Esophagus muscularis mucosa (tissue), 4 donors: Measurements from ENCODE around the gene RNU5D-1. TPM values are rescaled to one million over a fixed set of nuclear protein-coding genes. Genes with fewer than 3 reads are reported as not detected.

ENCODE experiments used
- DNase-seq: peaks from one replicate; pipeline ENCODE4 v3.0.0-alpha.2; 2017; ENCODE audit errors: extremely low spot score
- H3K27ac ChIP-seq, 4 donors: fragments of 200-600 bp; sonication (generic); replicated peaks in 1 of 4; 1 replicate in 3 of 4; 2 replicates in 1 of 4; pipeline ENCODE4 v1.5.1; 2016 to 2019; ENCODE audit warnings: mild to moderate bottlenecking in 1 of 4
- H3K27me3 ChIP-seq, 4 donors: fragments of 200-600 bp; sonication (generic); one replicate each; pipeline versions ENCODE4 v1.5.1 to v1.6.0; 2016 to 2019
- H3K36me3 ChIP-seq, 4 donors: fragments of 200-600 bp; sonication (generic); one replicate each; pipeline ENCODE4 v1.5.1; 2016 to 2019
- H3K4me1 ChIP-seq, 4 donors: fragments of 200-600 bp; sonication (generic); one replicate each; pipeline ENCODE4 v1.5.1; 2016 to 2019
- H3K4me3 ChIP-seq, 4 donors: fragments of 200-600 bp; sonication (generic); 1 replicate in 2 of 4; 2 replicates in 2 of 4; pipeline ENCODE4 v1.5.1; 2016 to 2019; ENCODE audit warnings: mild to moderate bottlenecking in 4 of 4, moderate library complexity in 1 of 4
- H3K9me3 ChIP-seq, 4 donors: fragments of 200-600 bp; sonication (generic); 1 replicate in 3 of 4; 2 replicates in 1 of 4; pipeline ENCODE4 v1.5.1; 2016 to 2019
- CTCF ChIP-seq, 3 experiments: fragments of 200-600 bp in 2 of 3; fragments of 450-650 bp in 1 of 3; sonication (generic) in 2 of 3; IDR thresholded peaks; one replicate each; pipeline ENCODE4 v1.5.1; 2017 to 2019; ENCODE audit warnings: antibody characterized with exemption in 3 of 3, mild to moderate bottlenecking in 2 of 3, moderate library complexity in 1 of 3
- EP300 ChIP-seq: sonication (generic); formaldehyde crosslinking; IDR thresholded peaks from one replicate; pipeline ENCODE4 v1.6.1; 2017; ENCODE audit warnings: antibody characterized with exemption
- POLR2A ChIP-seq: fragments of 450-650 bp; IDR thresholded peaks from one replicate; pipeline ENCODE4 v1.6.1; 2017; ENCODE audit warnings: antibody characterized with exemption, moderate library complexity, mild to moderate bottlenecking, low read depth
- POLR2AphosphoS5 ChIP-seq, 2 donors: sonication (generic); formaldehyde crosslinking; IDR thresholded peaks; one replicate each; pipeline ENCODE4 v1.6.1; 2017; ENCODE audit warnings: antibody characterized with exemption in 2 of 2
- WGBS: methylation state at CpG from one replicate; pipeline ENCODE4 v1.1.5; 2018; 5-methylcytosine and 5-hydroxymethylcytosine counted together
- intact Hi-C: fragments of 100-400 bp; cut with DNase I; formaldehyde crosslinking; loops from one replicate; pipeline ENCODE4 v1.15.1; 2023
- total RNA-seq, 4 donors: library from RNA; depleted of rRNA; stranded (reverse); fragments of >200 nt; gene quantifications; one replicate each; pipeline versions ENCODE4 v1.1.0 to v1.2.1, GENCODE V29; 2016

The RNU5D-1 gene
- total RNA-seq, 4 donors from 2014 or later: not detected

- WGBS: 85% methylated on average over 9 of the region's 9 CpGs
- no peak for TF ChIP-seq EP300
- TF ChIP-seq POLR2A: no peak
- TF ChIP-seq CTCF (IDR thresholded peaks at IDR 0.05): no peak
- TF ChIP-seq POLR2AphosphoS5 (IDR thresholded peaks at IDR 0.05): no peak
- no peaks in the 10 kb centered on the region for H3K36me3 ChIP-seq
- DNase-seq: no peak
- H3K27me3 ChIP-seq: peaks cover 0 to 16% (median 0%) of the 10 kb centered on the region in 4 donors
- no peak overlapping the region for H3K27ac ChIP-seq
- H3K4me1 ChIP-seq: peaks cover 0 to 4% (median 3%) of the 10 kb centered on the region in 4 donors
- H3K9me3 ChIP-seq: no peaks in the 10 kb centered on the region
- intact Hi-C loops: no loop called here
- H3K4me3 ChIP-seq: no peak overlapping the region
Observed at GRCh38 chr1:44723064-44723463, 7.9 kb downstream of the RNU5D-1 start.

- no peak for DNase-seq
- H3K4me3 ChIP-seq: no peak overlapping the region
- H3K4me1 ChIP-seq: peaks cover 0 to 13% (median 9%) of the 10 kb centered on the region in 4 donors
- peak in 1 of 2 donors; percentile 80 for TF ChIP-seq POLR2AphosphoS5 (IDR thresholded peaks at IDR 0.05)
- no peak for TF ChIP-seq EP300
- no peak for TF ChIP-seq CTCF (IDR thresholded peaks at IDR 0.05)
- TF ChIP-seq POLR2A: peak; percentile 73
- H3K27me3 ChIP-seq: peaks cover 0 to 16% (median 0%) of the 10 kb centered on the region in 4 donors
- intact Hi-C loops: no loop called here
- WGBS: 47% methylated on average over 14 of the region's 14 CpGs
- no peaks in the 10 kb centered on the region for H3K36me3 ChIP-seq
- peak overlapping the region in 1 of 4 donors; percentile 38 for H3K27ac ChIP-seq
- H3K9me3 ChIP-seq: no peaks in the 10 kb centered on the region
Observed at GRCh38 chr1:44721485-44722361, 9.2 kb downstream of the RNU5D-1 start.

GRCh38 chr1:44720281-44720680 lies 10.7 kb downstream of the RNU5D-1 start:
- TF ChIP-seq POLR2A (no peak), CTCF (IDR thresholded peaks at IDR 0.05) (no peak), POLR2AphosphoS5 (IDR thresholded peaks at IDR 0.05) (no peak), EP300 (no peak)
- no peak for DNase-seq
- Histone ChIP-seq H3K27ac (no peak overlapping the region), H3K27me3 (peaks cover 0 to 12% (median 0%) of the 10 kb centered on the region in 4 donors), H3K36me3 (no peaks in the 10 kb centered on the region), H3K9me3 (no peaks in the 10 kb centered on the region), H3K4me3 (no peak overlapping the region), H3K4me1 (peaks cover 0 to 15% (median 10%) of the 10 kb centered on the region in 4 donors)
- intact Hi-C loops: no loop called here
- 83% methylated on average over 4 of the region's 4 CpGs for WGBS

- H3K27ac ChIP-seq: no peak overlapping the region
- H3K9me3 ChIP-seq: no peaks in the 10 kb centered on the region
- intact Hi-C loops: loop anchor here (10.0 kb wide), 1 partner anchor 585 kb away; no protein-coding TSS in a partner anchor
- H3K4me3 ChIP-seq: no peak overlapping the region
- H3K27me3 ChIP-seq: peaks cover 0 to 4% (median 0%) of the 10 kb centered on the region in 4 donors
- WGBS: 78% methylated on average over 5 of the region's 5 CpGs
- no peak for DNase-seq
- H3K4me1 ChIP-seq: peaks cover 0 to 22% (median 17%) of the 10 kb centered on the region in 4 donors
- no peaks in the 10 kb centered on the region for H3K36me3 ChIP-seq
- no peak for TF ChIP-seq EP300
- TF ChIP-seq POLR2A: no peak
- no peak for TF ChIP-seq CTCF (IDR thresholded peaks at IDR 0.05)
- no peak for TF ChIP-seq POLR2AphosphoS5 (IDR thresholded peaks at IDR 0.05)
Observed at GRCh38 chr1:44719318-44719717, 11.7 kb downstream of the RNU5D-1 start.
